Measurements from ENCODE around the gene ANAPC1.
"Not testable (repeated sequence)": the region's sequence is repeated elsewhere in the genome, so short reads cannot be mapped to it uniquely, and the experiment has no call there.

DNA sequence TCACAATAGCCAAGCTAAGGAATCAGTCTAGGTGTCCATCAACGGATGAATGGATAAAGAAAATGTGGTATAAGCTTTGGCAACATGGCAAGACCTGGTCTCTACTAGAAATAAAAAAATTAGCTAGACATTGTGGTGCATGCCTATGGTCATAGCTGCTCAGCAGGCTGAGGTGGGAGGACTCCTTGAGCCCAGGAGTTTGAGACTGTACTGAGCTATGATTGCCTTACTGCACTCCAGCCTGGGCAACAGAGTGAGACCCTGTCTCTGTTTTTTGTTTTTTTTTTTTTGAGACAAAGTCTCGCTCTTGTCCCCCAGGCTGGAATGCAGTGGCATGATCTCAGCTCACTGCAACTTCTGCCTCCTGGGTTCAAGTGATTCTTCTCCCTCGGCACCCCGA lies 26.0 kb upstream of the ANAPC1 start:
- TF ChIP-seq, protein P1, sequence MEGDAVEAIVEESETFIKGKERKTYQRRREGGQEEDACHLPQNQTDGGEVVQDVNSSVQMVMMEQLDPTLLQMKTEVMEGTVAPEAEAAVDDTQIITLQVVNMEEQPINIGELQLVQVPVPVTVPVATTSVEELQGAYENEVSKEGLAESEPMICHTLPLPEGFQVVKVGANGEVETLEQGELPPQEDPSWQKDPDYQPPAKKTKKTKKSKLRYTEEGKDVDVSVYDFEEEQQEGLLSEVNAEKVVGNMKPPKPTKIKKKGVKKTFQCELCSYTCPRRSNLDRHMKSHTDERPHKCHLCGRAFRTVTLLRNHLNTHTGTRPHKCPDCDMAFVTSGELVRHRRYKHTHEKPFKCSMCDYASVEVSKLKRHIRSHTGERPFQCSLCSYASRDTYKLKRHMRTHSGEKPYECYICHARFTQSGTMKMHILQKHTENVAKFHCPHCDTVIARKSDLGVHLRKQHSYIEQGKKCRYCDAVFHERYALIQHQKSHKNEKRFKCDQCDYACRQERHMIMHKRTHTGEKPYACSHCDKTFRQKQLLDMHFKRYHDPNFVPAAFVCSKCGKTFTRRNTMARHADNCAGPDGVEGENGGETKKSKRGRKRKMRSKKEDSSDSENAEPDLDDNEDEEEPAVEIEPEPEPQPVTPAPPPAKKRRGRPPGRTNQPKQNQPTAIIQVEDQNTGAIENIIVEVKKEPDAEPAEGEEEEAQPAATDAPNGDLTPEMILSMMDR (IDR thresholded peaks at IDR 0.05; ENCODE audit: low read length) = not testable (repeated sequence)
- not testable (repeated sequence) for TF ChIP-seq EZH2 (IDR thresholded peaks at IDR 0.05; ENCODE audit: borderline replicate concordance, low read length)
